ENCODE results near the gene CALHM3.

The CALHM3 gene

GRCh38 chr10:103517234-103518085 is 38.4 kb upstream of the CALHM3 start:
- DNase-seq (ENCODE audit: low read depth), result no peak
- no peak for TF ChIP-seq CTCF (IDR thresholded peaks at IDR 0.05; ENCODE audit: insufficient read depth, low read depth, low read length, missing control alignments)
- no peak overlapping the region for H3K4me3 ChIP-seq (ENCODE audit: low read depth, low read length)

- no peak overlapping the region for H3K4me3 ChIP-seq (ENCODE audit: low read depth, low read length)
- TF ChIP-seq CTCF (IDR thresholded peaks at IDR 0.05; ENCODE audit: insufficient read depth, low read depth, low read length, missing control alignments), result no peak
- no peak for DNase-seq (ENCODE audit: low read depth)
Measured at GRCh38 chr10:103514244-103514643, 35.2 kb upstream of the CALHM3 start.

- no peak overlapping the region for H3K4me3 ChIP-seq (ENCODE audit: low read depth, low read length)
- no peak for TF ChIP-seq CTCF (IDR thresholded peaks at IDR 0.05; ENCODE audit: insufficient read depth, low read depth, low read length, missing control alignments)
- no peak for DNase-seq (ENCODE audit: low read depth)
Measured at GRCh38 chr10:103513380-103514060, 34.5 kb upstream of the CALHM3 start.

GRCh38 chr10:103512591-103513379 is 33.7 kb upstream of the CALHM3 start:
- TF ChIP-seq CTCF (IDR thresholded peaks at IDR 0.05; ENCODE audit: insufficient read depth, low read depth, low read length, missing control alignments), result no peak
- no peak for DNase-seq (ENCODE audit: low read depth)
- no peak overlapping the region for H3K4me3 ChIP-seq (ENCODE audit: low read depth, low read length)

GRCh38 chr10:103512166-103512565 is 33.1 kb upstream of the CALHM3 start:
- TF ChIP-seq CTCF (IDR thresholded peaks at IDR 0.05; ENCODE audit: insufficient read depth, low read depth, low read length, missing control alignments), result no peak
- DNase-seq (ENCODE audit: low read depth), result no peak
- H3K4me3 ChIP-seq (ENCODE audit: low read depth, low read length), result no peak overlapping the region

- TF ChIP-seq CTCF (IDR thresholded peaks at IDR 0.05; ENCODE audit: insufficient read depth, low read depth, low read length, missing control alignments), result no peak
Measured at GRCh38 chr10:103510791-103511752, 32.0 kb upstream of the CALHM3 start.

More at GRCh38 chr10:103510791-103511752, 32.0 kb upstream of the CALHM3 start:
- H3K4me3 ChIP-seq (ENCODE audit: low read depth, low read length), result no peak overlapping the region
- DNase-seq (ENCODE audit: low read depth), result no peak

Measured in GM12865 (cell line).